WTC11 (cell line): ENCODE measurements around the gene YARS2. TPM values are rescaled to one million over a fixed set of nuclear protein-coding genes. Genes with fewer than 3 reads are reported as not detected.

Experiments
- ATAC-seq: fragments of 200-7000 bp; cut with Tn5 transposase; 2 replicates; pipeline ENCODE4 v1.10.0; 2021; ENCODE audit warnings: mild to moderate bottlenecking, moderate library complexity
- CTCF ChIA-PET: fragments of 300-600 bp; sonication (Branson Sonifier 250); formaldehyde crosslinking; loops from one replicate; lab custom pipeline; 2021; ENCODE audit warnings: antibody characterized with exemption; lab: Charles Lee
- POLR2A ChIA-PET: fragments of 350-600 bp; sonication (Branson Sonifier 250); formaldehyde crosslinking; loops from one replicate; lab custom pipeline; 2021; ENCODE audit warnings: antibody characterized with exemption; lab: Charles Lee
- DNase-seq: peaks from one replicate; pipeline ENCODE4 v3.0.0; 2021; ENCODE audit warnings: low spot score
- H3K27ac Mint-ChIP-seq: 2 replicates; pipeline ENCODE4 v1.8.0; 2021; ENCODE audit warnings: mixed read lengths
- H3K27me3 Mint-ChIP-seq: 2 replicates; pipeline ENCODE4 v1.8.0; 2021; ENCODE audit warnings: low read depth, mild to moderate bottlenecking, moderate library complexity, mixed read lengths
- H3K36me3 Mint-ChIP-seq: 2 replicates; pipeline ENCODE4 v1.8.0; 2021; ENCODE audit warnings: mixed read lengths
- H3K4me1 Mint-ChIP-seq: 2 replicates; pipeline ENCODE4 v1.8.0; 2022; ENCODE audit warnings: mixed read lengths
- H3K4me3 Mint-ChIP-seq: 2 replicates; pipeline ENCODE4 v1.8.0; 2021; ENCODE audit warnings: mild to moderate bottlenecking, moderate library complexity, mixed read lengths
- H3K9me3 Mint-ChIP-seq: 2 replicates; pipeline ENCODE4 v1.8.0; 2021; ENCODE audit warnings: mixed read lengths
- ATF1 ChIP-seq: sonication (generic); formaldehyde crosslinking; IDR thresholded peaks from 2 replicates; pipeline ENCODE4 v1.8.1; 2023; ENCODE audit warnings: mild to moderate bottlenecking, moderate library complexity, missing genetic modification reagents
- ATF6 ChIP-seq: sonication (generic); formaldehyde crosslinking; IDR thresholded peaks from 2 replicates; pipeline ENCODE4 v1.8.1; 2023; ENCODE audit warnings: mild to moderate bottlenecking, missing genetic modification reagents
- CBFB ChIP-seq: sonication (generic); formaldehyde crosslinking; IDR thresholded peaks from 2 replicates; pipeline ENCODE4 v1.8.1; 2022; ENCODE audit warnings: mild to moderate bottlenecking, low read depth, missing genetic modification reagents
- CTCF ChIP-seq: fragments of 200-600 bp; IDR thresholded peaks from 2 replicates; pipeline ENCODE4 v1.8.0; 2022; ENCODE audit warnings: antibody characterized with exemption
- EMX1 ChIP-seq: fragments of 250-450 bp; sonication (Bioruptor Pico); IDR thresholded peaks from 2 replicates; pipeline ENCODE4 v1.8.0; 2021; ENCODE audit warnings: mild to moderate bottlenecking
- FOXJ3 ChIP-seq: sonication (generic); formaldehyde crosslinking; IDR thresholded peaks from 2 replicates; pipeline ENCODE4 v1.9.0; 2021; ENCODE audit warnings: missing genetic modification reagents, mild to moderate bottlenecking, borderline replicate concordance
- FOXK1 ChIP-seq: sonication (generic); formaldehyde crosslinking; IDR thresholded peaks from 2 replicates; pipeline ENCODE4 v1.8.0; 2022; ENCODE audit warnings: mild to moderate bottlenecking, moderate library complexity, missing genetic modification reagents
- FOXP4 ChIP-seq: sonication (generic); formaldehyde crosslinking; IDR thresholded peaks from 2 replicates; pipeline ENCODE4 v1.8.0; 2022; ENCODE audit warnings: mild to moderate bottlenecking, missing genetic modification reagents
- HMGA2 ChIP-seq: fragments of 250-450 bp; sonication (Bioruptor Pico); IDR thresholded peaks from 2 replicates; pipeline ENCODE4 v1.4.0; 2021; ENCODE audit warnings: mild to moderate bottlenecking, moderate library complexity
- IRF1 ChIP-seq: sonication (generic); formaldehyde crosslinking; IDR thresholded peaks from 2 replicates; pipeline ENCODE4 v1.8.0; 2023; ENCODE audit warnings: missing genetic modification reagents
- KAT7 ChIP-seq: sonication (generic); formaldehyde crosslinking; IDR thresholded peaks from 2 replicates; pipeline ENCODE4 v1.8.1; 2023; ENCODE audit warnings: missing genetic modification reagents, mild to moderate bottlenecking, borderline replicate concordance
- MYBL2 ChIP-seq: sonication (generic); formaldehyde crosslinking; IDR thresholded peaks from 2 replicates; pipeline ENCODE4 v1.8.1; 2023; ENCODE audit warnings: mild to moderate bottlenecking, moderate library complexity, missing genetic modification reagents
- NFATC4 ChIP-seq: fragments of 250-450 bp; sonication (Bioruptor Pico); IDR thresholded peaks from 2 replicates; pipeline ENCODE4 v1.9.0; 2021; ENCODE audit warnings: mild to moderate bottlenecking
- RELA ChIP-seq: sonication (generic); formaldehyde crosslinking; IDR thresholded peaks from 2 replicates; pipeline ENCODE4 v1.8.1; 2022; ENCODE audit warnings: missing genetic modification reagents, mild to moderate bottlenecking, borderline replicate concordance
- SOX15 ChIP-seq: fragments of 250-450 bp; sonication (Bioruptor Pico); IDR thresholded peaks from 2 replicates; pipeline ENCODE4 v1.9.0; 2021; ENCODE audit warnings: mild to moderate bottlenecking
- USF2 ChIP-seq: sonication (generic); formaldehyde crosslinking; IDR thresholded peaks from 2 replicates; pipeline ENCODE4 v1.8.1; 2023; ENCODE audit warnings: mild to moderate bottlenecking, missing genetic modification reagents, moderate library complexity
- ZNF219 ChIP-seq: sonication (generic); formaldehyde crosslinking; IDR thresholded peaks from 2 replicates; pipeline ENCODE4 v1.8.0; 2023; ENCODE audit warnings: missing genetic modification reagents, mild to moderate bottlenecking, borderline replicate concordance
- ZNF232 ChIP-seq: sonication (generic); formaldehyde crosslinking; IDR thresholded peaks from 2 replicates; pipeline ENCODE4 v1.8.0; 2022; ENCODE audit warnings: mild to moderate bottlenecking, missing genetic modification reagents
- total RNA-seq: library from RNA; stranded (reverse); gene quantifications from 3 replicates; pipeline ENCODE4 v1.2.3, GENCODE V29; 2021
- TF ChIP-seq, protein P1 (sequence below): sonication (generic); formaldehyde crosslinking; IDR thresholded peaks from 2 replicates; pipeline ENCODE4 v1.8.0; 2022; ENCODE audit warnings: mild to moderate bottlenecking, missing genetic modification reagents
- TF ChIP-seq, protein P2 (sequence below): sonication (generic); formaldehyde crosslinking; conservative IDR thresholded peaks from 2 replicates; pipeline ENCODE4 v1.8.1; 2022; ENCODE audit warnings: mild to moderate bottlenecking, missing genetic modification reagents

Gene YARS2
- total RNA-seq, 1 experiment from 2014 or later: 41.4 TPM

- no peak for TF ChIP-seq ATF1 (CRISPR knock-in tag)
- TF ChIP-seq HMGA2 (CRISPR knock-in tag): no peak
- TF ChIP-seq, protein P1, sequence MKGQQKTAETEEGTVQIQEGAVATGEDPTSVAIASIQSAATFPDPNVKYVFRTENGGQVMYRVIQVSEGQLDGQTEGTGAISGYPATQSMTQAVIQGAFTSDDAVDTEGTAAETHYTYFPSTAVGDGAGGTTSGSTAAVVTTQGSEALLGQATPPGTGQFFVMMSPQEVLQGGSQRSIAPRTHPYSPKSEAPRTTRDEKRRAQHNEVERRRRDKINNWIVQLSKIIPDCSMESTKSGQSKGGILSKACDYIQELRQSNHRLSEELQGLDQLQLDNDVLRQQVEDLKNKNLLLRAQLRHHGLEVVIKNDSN (CRISPR knock-in tag): no peak
- TF ChIP-seq EMX1 (CRISPR knock-in tag): no peak
- TF ChIP-seq, protein P2, sequence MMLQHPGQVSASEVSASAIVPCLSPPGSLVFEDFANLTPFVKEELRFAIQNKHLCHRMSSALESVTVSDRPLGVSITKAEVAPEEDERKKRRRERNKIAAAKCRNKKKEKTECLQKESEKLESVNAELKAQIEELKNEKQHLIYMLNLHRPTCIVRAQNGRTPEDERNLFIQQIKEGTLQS: no peak
- TF ChIP-seq CBFB (CRISPR knock-in tag): no peak
- no peak for TF ChIP-seq KAT7 (CRISPR knock-in tag)
- no peak for TF ChIP-seq ZNF219 (CRISPR knock-in tag)
- TF ChIP-seq FOXK1: no peak
- no peak for TF ChIP-seq FOXP4 (CRISPR knock-in tag)
These were observed 48.6 kb upstream of the YARS2 start (continued) for GRCh38 chr12:32804301-32804700.

GRCh38 chr12:32801269-32801980 is 45.7 kb upstream of the YARS2 start:
- ChIA-PET CTCF (no interaction called here), POLR2A (no interaction called here)
- ATAC-seq (no peak), DNase-seq (no peak)
- no peak overlapping the region for H3K27ac Mint-ChIP-seq
- no peak for TF ChIP-seq RELA (CRISPR knock-in tag)
- no peak for TF ChIP-seq FOXJ3
- TF ChIP-seq SOX15 (CRISPR knock-in tag): no peak
- TF ChIP-seq IRF1 (CRISPR knock-in tag): no peak
- no peak for TF ChIP-seq NFATC4 (CRISPR knock-in tag)
- no peak for TF ChIP-seq USF2 (CRISPR knock-in tag)
- TF ChIP-seq MYBL2 (CRISPR knock-in tag): no peak
- TF ChIP-seq ZNF232 (CRISPR knock-in tag): no peak
- TF ChIP-seq FOXK1: no peak
- no peak for TF ChIP-seq CTCF
- no peak for TF ChIP-seq ATF6 (CRISPR knock-in tag)
- TF ChIP-seq EMX1 (CRISPR knock-in tag): no peak
- no peak for TF ChIP-seq ATF1 (CRISPR knock-in tag)
- H3K4me1 Mint-ChIP-seq: no peaks in the 10 kb centered on the region
- no peaks in the 10 kb centered on the region for H3K27me3 Mint-ChIP-seq
- H3K36me3 Mint-ChIP-seq: peaks cover 25% of the 10 kb centered on the region
- H3K9me3 Mint-ChIP-seq: peaks cover 30% of the 10 kb centered on the region
- no peak overlapping the region for H3K4me3 Mint-ChIP-seq
